Globus pallidus (tissue), 1 donor: Measurements from ENCODE around the gene HSPA5.
"Not testable (repeated sequence)": the region's sequence is repeated elsewhere in the genome, so short reads cannot be mapped to it uniquely, and the experiment has no call there.

Experiments
- DNase-seq: peaks from one replicate; pipeline ENCODE4 v3.0.0-alpha.2; 2015; ENCODE audit warnings: low spot score

HSPA5 gene

GRCh38 chr9:125241863-125242739, 958 bp upstream of the HSPA5 start:
- no peak for DNase-seq

- no peak for DNase-seq
These were observed 519 bp downstream of the HSPA5 start for GRCh38 chr9:125240649-125240999.

GRCh38 chr9:125239631-125240597, 1.2 kb downstream of the HSPA5 start:
- no peak for DNase-seq

GRCh38 chr9:125238915-125239446, 2.2 kb downstream of the HSPA5 start:
- no peak for DNase-seq

GRCh38 chr9:125238127-125238914, 2.8 kb downstream of the HSPA5 start:
- no peak for DNase-seq

GRCh38 chr9:125236520-125237159, 4.5 kb downstream of the HSPA5 start:
- DNase-seq: not testable (repeated sequence)

GRCh38 chr9:125235804-125236519, 5.2 kb downstream of the HSPA5 start:
- no peak for DNase-seq

- DNase-seq: not testable (repeated sequence)
These were observed 7.0 kb downstream of the HSPA5 start for GRCh38 chr9:125234099-125234498.

GRCh38 chr9:125233678-125234077, 7.5 kb downstream of the HSPA5 start:
- no peak for DNase-seq

- DNase-seq: peak; percentile 34
These were observed 13.4 kb downstream of the HSPA5 start for GRCh38 chr9:125227761-125228160.

GRCh38 chr9:125224858-125225257, 16.3 kb downstream of the HSPA5 start:
- DNase-seq: not testable (repeated sequence)

- DNase-seq: no peak
These were observed 22.5 kb downstream of the HSPA5 start for GRCh38 chr9:125218621-125219020.

- no peak for DNase-seq
These were observed 27.0 kb downstream of the HSPA5 start for GRCh38 chr9:125214186-125214585.

GRCh38 chr9:125204477-125204876, 36.7 kb downstream of the HSPA5 start:
- DNase-seq: no peak

- no peak for DNase-seq
These were observed 38.1 kb downstream of the HSPA5 start for GRCh38 chr9:125202846-125203618.

- DNase-seq: peak; percentile 93
These were observed 40.7 kb downstream of the HSPA5 start, which contains the start of gene RABEPK for GRCh38 chr9:125200216-125201047. TSS of gene RABEPK (plus strand) at chr9:125200542. CDS start at chr9:125203014, 2,472 bp downstream.

GRCh38 chr9:125195591-125195990, 45.6 kb downstream of the HSPA5 start:
- DNase-seq: not testable (repeated sequence)

- DNase-seq: not testable (repeated sequence)
These were observed 46.7 kb downstream of the HSPA5 start for GRCh38 chr9:125194466-125194865.

GRCh38 chr9:125190361-125190801, 50.8 kb downstream of the HSPA5 start:
- DNase-seq: no peak
